DND-41 (cell line): ENCODE results near the gene SP8.

Experiments used
- CTCF ChIP-seq: IDR thresholded peaks from 2 replicates; pipeline ENCODE4 v1.5.1; 2012; ENCODE audit warnings: borderline replicate concordance, low read length, moderate library complexity, mild to moderate bottlenecking; ENCODE audit not compliant: poor library complexity, severe bottlenecking; ENCODE audit errors: extremely low read depth
- EZH2 ChIP-seq: IDR thresholded peaks from 3 replicates; pipeline ENCODE4 v1.6.1; 2012; ENCODE audit warnings: borderline replicate concordance, low read depth, mild to moderate bottlenecking, moderate library complexity, low read length, inconsistent platforms; ENCODE audit not compliant: severe bottlenecking

GRCh38 chr7:20737840-20738448 lies 48.7 kb downstream of the SP8 start:
- TF ChIP-seq CTCF (no peak), EZH2 (no peak)
